HEK293T (cell line): ENCODE results near the gene ZNF549.

Experiments used
- ELF4 ChIP-seq: fragments of 450-650 bp; IDR thresholded peaks from 2 replicates; pipeline ENCODE4 v1.6.1; 2017; ENCODE audit warnings: antibody characterized with exemption
- HDGF ChIP-seq: fragments of 450-650 bp; IDR thresholded peaks from 2 replicates; pipeline ENCODE4 v1.6.1; 2017; ENCODE audit warnings: antibody characterized with exemption, borderline replicate concordance
- LEF1 ChIP-seq: fragments of 450-650 bp; IDR thresholded peaks from 2 replicates; pipeline ENCODE4 v1.6.1; 2017; ENCODE audit warnings: mild to moderate bottlenecking, borderline replicate concordance
- ZNF384 ChIP-seq: fragments of 450-650 bp; IDR thresholded peaks from 2 replicates; pipeline ENCODE4 v1.6.1; 2016

- TF ChIP-seq ZNF384 (no peak), ELF4 (no peak), HDGF (no peak), LEF1 (no peak)
Measured at GRCh38 chr19:57559008-57559403, 31.9 kb downstream of the ZNF549 start.
